ENCODE results near the gene ADGRG3.

The ADGRG3 gene, protein sequence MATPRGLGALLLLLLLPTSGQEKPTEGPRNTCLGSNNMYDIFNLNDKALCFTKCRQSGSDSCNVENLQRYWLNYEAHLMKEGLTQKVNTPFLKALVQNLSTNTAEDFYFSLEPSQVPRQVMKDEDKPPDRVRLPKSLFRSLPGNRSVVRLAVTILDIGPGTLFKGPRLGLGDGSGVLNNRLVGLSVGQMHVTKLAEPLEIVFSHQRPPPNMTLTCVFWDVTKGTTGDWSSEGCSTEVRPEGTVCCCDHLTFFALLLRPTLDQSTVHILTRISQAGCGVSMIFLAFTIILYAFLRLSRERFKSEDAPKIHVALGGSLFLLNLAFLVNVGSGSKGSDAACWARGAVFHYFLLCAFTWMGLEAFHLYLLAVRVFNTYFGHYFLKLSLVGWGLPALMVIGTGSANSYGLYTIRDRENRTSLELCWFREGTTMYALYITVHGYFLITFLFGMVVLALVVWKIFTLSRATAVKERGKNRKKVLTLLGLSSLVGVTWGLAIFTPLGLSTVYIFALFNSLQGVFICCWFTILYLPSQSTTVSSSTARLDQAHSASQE

DNA sequence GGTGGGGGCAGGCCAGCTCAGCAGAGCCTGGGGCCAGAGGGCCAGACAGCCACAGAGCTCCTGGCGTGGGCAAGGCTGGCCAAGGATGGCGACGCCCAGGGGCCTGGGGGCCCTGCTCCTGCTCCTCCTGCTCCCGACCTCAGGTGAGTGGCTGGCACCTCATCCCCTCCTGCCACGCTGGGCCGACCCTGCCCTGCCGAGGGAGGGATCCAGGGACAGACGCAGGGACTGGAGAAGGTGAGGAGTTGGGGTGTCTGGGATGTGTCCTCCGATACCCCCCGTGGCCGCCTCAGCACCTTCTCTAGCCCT lies at the start of gene ADGRG3:
TSS of gene ADGRG3 (plus strand) at position 44 of the 309 bp plus-strand sequence. CDS start at position 86, 42 bp downstream.
- DNase-seq (ENCODE audit: low spot score) = no peak

DNA sequence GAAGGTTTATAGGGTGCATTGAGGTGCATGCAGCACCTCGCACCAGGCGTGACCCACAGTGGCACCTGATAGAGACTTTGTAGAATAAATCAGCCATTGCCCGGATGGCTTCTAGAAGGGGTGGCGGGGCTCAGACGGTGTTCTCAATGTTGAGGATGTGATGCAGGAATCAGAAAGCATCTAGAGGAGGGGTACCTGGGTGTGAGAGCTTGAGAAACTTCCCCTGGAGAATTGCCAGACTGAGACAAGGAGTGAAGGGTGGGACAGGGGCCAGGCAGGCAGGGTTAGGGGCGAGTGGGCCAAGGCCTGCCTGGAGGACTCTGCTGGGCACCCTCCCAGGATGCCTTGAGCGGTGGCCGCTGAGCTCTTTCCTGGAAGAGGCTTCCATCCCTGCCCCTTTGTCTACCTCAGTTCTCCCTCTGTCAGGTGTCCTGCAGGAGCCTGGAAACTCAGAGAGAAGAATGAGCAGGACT lies 48.9 kb upstream of the ADGRG3 start:
- no peak for DNase-seq (ENCODE audit: low spot score)

DNA sequence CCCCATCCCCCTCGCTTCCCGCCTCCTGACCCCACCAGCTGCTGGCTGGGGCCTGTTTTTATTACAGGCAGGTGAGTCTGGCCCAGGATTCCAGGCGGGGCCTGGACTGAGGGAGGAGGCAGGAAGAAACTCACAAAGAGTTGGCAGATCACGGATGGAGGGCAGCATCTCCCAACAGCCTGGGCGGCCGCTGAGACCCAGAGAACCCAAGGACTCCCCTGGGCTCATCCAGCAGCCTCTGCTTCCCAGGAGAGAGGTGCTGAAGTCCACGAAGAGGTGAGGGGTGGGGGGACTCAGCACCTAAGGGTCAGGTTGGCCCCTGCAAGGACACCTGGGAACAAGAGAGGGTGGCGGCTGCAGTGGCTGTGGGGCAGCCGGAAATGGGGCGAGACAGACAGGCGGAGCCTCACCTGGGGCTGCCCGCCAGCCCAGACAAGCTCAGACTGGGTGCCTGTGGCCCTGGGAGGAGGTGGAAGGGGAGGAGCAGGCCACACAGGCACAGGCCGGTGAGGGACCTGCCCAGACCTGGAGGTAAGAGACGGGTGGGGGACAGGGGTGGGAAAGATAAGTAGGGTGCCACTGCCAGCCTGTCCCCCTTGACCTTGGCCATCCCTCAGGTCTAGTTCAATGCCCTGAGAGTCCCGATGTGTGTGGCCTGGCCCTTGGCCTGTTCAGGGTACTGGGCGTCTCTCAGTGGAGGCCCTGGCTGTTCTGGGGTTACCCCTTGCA lies 48.3 kb upstream of the ADGRG3 start:
- DNase-seq (ENCODE audit: low spot score) = no peak

GRCh38 chr16:57620335-57621231 lies 47.5 kb upstream of the ADGRG3 start:
- no peak for DNase-seq (ENCODE audit: low spot score)

DNA sequence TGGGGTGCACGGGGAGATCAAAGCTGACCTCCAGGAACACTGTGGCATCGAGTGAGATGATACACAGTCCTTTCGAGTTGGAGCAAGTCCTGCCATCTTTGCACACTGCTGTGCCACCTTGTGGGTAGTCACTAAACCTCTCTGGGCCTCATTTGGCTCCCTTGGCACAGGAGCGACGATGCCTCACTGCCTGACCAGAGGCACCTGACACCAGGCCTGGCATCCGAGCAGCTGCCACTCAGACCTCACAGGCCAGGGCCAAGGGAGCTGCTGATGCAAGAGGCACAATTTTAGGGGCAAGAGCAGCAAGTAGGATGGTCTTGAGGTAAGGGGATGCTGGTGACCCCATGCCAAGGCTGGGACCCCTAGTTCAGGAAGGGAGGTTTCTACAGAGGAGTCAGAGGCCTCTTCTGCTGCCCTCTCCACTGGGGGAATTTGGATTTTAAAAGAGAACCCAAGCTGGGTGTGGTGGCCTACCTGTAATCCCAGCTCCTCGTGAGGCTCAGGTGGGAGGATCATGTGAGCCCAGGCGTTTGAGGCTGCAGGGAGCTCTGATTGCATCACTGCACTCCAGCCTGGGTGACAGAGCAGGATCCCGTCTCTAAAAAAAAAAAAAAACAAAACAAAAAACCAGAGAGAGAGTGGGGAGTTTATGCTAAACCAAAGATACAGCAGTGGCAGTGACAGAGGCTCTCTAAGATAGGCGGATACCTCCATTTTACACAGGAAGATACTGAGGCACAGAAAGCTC lies 46.4 kb upstream of the ADGRG3 start:
- no peak for DNase-seq (ENCODE audit: low spot score)

DNA sequence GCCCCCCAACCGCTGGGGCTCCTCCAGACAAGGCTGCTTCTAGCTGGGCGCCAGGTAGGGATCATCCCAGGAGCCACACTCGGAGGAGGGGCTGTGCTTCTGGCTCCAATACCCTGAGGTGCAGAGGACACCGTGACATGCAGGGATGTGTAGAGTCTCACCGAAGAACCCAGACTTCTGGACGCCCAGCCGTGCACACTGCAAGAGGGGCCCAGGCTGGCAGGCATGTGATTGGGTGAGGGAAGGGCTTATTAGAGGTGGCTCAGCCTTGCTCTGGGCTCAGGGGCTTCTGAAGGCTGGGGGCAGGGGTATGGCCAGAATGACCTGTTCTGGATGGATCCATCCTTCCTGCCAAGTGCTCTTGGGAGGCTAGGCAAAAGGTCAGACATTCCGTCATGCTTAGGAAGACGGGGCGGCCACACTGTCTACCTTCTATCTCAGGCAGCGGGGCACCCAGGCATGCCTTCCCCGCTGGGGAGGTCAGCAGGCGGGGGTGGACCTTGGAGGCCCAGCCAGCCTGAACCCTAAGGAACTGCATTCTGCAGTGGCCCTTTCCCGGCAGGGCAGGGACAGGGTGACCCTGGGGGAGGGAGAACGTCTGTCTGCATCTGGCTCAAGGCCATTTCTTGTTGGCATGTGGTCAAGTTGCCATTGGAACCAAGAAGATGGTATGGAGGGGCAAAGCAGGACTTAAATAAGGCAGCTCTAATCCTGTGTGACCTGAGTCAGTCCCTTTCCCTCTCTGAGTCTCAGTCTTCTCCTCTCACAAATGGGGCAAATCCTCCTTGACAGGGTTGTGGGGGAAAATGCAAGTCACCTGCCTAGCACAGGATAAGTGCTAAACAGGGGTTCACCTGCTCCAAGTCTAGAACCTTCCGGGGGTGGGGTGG lies 45.5 kb upstream of the ADGRG3 start:
- DNase-seq (ENCODE audit: low spot score) = no peak

DNA sequence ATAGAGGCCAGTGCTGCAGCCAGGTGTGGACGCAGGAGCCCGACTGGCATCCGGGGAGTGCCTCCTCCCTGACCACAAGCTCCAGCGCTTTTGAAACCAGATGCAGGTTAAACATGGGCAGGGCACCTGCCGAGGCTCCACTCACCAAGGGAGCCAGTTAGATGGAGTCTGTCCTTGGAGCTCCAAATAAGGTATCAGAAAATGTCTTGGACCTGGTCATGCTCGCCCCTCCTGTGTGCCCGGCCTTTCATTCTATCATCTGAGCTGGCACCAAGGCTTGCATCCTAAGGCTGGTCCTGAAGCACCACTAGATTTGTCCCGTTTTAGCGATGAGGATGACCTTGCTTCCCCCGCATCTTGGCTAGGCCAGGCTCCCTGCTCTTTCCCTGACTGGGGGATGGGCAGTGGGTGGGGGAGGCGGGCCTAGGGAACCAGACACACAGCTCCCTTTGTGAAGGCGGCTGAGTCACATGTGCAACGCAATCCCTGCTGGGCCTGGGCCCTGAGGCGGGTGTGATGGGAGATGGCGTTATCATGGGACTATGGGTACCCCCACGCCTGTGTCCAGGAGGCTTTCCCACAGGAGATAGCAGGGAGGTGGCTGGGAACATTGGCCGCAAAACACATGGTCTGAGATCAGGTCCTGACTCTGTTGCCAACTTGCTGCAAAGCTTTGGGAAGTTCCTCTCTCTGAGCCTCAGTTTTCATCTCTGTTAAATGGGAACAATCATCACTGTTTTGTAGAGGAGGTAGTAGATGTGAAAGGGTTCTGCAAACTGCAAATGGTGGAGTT lies 44.7 kb upstream of the ADGRG3 start:
- DNase-seq (ENCODE audit: low spot score) = no peak

- DNase-seq (ENCODE audit: low spot score) = no peak
Observed at GRCh38 chr16:57624044-57624688, 43.9 kb upstream of the ADGRG3 start.

GRCh38 chr16:57624806-57625500 lies 43.2 kb upstream of the ADGRG3 start:
- no peak for DNase-seq (ENCODE audit: low spot score)

- DNase-seq (ENCODE audit: low spot score) = no peak
Observed at GRCh38 chr16:57626420-57627170, 41.5 kb upstream of the ADGRG3 start.

DNA sequence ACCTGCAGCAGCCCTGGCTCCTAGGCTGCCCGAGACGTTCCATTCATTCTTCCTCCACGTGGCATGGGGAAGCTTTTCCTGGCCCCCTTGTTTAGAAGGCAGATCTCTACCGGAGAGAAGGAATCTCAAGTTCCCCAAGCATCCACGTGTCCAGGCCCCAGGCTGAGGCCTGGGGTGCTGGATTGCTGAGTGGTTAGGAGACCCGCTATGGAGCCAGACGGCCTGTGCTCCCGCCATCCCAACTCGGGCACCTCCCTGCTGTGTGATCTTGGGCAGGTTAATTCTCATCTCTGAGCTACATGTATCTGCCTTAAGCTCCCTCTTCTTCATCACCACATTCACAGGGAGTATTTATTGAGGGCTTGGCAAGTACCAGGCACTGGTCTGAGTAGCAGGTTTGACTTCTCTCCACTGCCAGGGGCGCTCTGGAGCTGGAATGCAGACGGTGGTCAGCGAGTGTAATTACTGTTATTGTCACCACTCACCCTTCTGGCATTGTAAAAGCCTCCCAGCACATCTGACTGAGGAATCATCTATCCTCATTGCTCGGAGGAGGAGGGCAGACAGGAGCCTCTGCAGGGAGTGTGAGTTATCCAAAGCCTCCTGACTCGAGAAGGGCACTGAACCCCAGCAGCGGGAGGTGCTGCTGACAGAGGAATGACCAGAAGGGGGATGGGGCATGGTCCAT lies 40.8 kb upstream of the ADGRG3 start:
- peak; percentile 65 for DNase-seq (ENCODE audit: low spot score)

DNA sequence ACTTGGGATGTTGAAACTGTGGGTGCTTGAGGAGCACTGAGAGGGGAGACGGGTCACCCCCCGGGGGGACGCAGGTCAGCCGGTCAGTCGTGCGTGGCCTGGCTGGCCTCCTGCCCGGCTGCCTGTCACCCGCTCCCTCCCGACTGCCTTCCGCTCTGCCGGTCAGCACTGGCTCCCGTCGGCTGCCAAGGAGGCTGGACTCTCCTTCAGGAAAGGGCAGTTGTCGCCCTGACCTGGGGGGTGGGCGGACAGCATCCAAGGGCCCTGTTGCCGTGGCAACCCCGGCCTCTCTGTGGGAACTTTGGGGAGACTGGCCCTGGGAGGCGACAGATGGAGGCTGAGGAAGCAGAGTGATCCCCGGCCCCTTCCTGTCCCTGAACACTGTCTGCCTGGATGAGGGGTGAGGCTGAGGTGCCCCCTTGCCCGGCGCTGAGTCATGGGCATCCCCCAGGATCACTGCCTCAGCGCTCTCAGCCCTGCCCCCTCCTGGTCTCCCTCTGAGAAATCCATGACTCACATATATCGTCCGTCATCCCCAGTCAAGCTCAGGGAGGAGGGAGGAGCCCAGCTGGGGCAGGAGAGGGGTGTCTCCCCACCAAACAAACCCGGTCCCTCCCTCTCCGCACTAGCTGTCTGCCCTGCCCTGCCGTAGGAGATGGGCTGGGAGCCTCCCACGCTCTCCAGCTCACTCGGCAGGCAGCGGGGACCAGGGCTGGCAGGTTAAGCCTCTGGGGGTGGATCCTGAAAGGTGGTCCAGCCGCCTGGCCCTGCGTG lies 39.9 kb upstream of the ADGRG3 start, which contains the start of gene ADGRG1:
TSS of gene ADGRG1 (plus strand) at position 623 of the 774 bp plus-strand sequence. CDS start 21,658 bp downstream, outside the sequence.
- DNase-seq (ENCODE audit: low spot score) = peak; percentile 95

DNA sequence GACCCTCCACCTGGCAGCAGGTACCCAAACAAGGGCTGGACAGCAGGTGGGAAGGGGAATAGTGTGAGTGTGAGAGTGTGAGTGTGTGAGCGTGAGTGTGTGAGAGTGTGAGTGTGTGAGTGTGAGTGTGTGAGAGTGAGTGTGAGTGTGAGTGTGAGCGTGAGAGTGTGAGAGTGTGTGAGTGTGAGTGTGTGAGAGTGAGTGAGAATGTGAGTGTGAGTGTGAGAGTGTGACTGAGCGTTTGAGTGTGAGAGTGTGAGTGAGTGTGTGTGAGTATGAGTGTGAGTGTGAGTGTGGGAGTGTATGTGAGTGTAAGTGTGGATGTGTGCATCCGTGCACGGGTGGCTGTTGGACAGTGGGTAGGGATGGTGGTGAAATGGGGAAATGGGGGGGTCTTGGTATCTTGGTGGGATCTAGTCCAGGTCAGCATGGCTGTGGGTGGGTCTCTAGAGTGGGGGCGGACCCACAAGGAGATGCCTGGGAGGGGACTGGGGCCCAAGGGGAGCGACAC lies 39.3 kb upstream of the ADGRG3 start:
- DNase-seq (ENCODE audit: low spot score) = no peak

DNA sequence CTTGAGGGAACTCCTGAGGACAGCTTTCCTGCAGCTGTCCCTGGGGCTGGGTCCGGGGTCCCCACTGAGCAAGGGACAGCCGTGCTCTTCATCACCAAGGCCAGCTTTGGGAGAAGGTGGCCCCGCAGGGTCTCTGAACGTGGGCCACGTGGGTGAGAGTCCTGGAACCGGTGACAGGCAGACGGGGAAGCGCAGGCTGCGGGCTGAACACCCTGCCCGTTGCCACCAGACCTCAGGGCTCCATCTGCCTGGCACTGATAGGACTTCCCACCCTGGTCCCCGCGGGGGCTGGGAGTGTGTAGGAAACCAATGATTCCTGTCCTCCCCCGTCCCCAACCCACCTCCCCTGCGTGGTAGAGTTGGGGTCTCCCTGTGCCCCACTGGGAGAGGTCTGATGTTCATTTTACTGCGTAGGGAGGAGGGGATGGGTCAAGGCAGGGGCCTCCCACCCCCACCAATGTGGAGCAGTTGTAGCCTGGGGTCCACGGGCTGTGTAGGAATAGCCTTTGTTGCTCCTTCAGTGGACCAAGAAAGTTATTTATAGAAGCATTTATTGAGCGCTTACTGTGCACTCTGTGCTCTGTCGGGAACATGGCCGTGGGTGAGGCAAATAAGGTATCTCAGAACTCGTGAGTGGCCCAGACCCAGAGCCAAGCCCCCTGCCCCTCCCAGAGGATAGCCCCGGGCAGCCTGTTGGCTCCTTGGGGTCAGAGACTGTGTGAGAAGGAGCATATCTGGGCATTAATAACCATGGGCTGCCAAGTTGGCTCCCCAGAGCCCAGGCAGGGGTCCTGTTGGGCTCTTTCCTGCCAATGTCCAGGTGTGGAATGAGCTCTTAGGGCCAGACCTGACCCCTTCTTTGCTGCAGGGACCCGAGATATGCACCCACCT lies 38.3 kb upstream of the ADGRG3 start:
- DNase-seq (ENCODE audit: low spot score) = no peak

- DNase-seq (ENCODE audit: low spot score) = no peak
Observed at GRCh38 chr16:57630407-57630797, 37.7 kb upstream of the ADGRG3 start.

Data from GM03348 (cell line).